SK-N-SH treated with all-trans-retinoic acid at 6 μM for 48 hours (cell line): ENCODE data around the gene GPC6.

Source experiments
- BACH2 ChIP-seq: fragments of 250-450 bp; sonication (Bioruptor Pico); IDR thresholded peaks from 2 replicates; pipeline ENCODE4 v1.9.0; 2021; ENCODE audit warnings: mild to moderate bottlenecking, borderline replicate concordance
- CREB5 ChIP-seq: fragments of 250-450 bp; sonication (Bioruptor Pico); IDR thresholded peaks from 2 replicates; pipeline ENCODE4 v1.5.1; 2020; ENCODE audit warnings: low read depth, mild to moderate bottlenecking, moderate library complexity
- ISL1 ChIP-seq: fragments of 250-450 bp; sonication (Bioruptor Pico); IDR thresholded peaks from 2 replicates; pipeline ENCODE4 v2.1.2; 2022; ENCODE audit warnings: mild to moderate bottlenecking, moderate library complexity
- PATZ1 ChIP-seq: fragments of 250-450 bp; sonication (Bioruptor Pico); IDR thresholded peaks from 2 replicates; pipeline ENCODE4 v1.8.0; 2020; ENCODE audit warnings: mild to moderate bottlenecking, moderate library complexity, borderline replicate concordance
- RARB ChIP-seq: fragments of 250-450 bp; sonication (Bioruptor Pico); IDR thresholded peaks from 2 replicates; pipeline ENCODE4 v1.8.0; 2021; ENCODE audit warnings: mild to moderate bottlenecking, moderate library complexity
- SNAI2 ChIP-seq: fragments of 250-450 bp; sonication (Bioruptor Pico); IDR thresholded peaks from 2 replicates; pipeline ENCODE4 v1.5.0; 2020; ENCODE audit warnings: mild to moderate bottlenecking, moderate library complexity

GRCh38 chr13:93805736-93806135, 579.1 kb downstream of the GPC6 start:
- TF ChIP-seq CREB5 (no peak), BACH2 (CRISPR knock-in tag) (no peak), ISL1 (no peak), RARB (CRISPR knock-in tag) (no peak), PATZ1 (no peak), SNAI2 (CRISPR knock-in tag) (no peak)
